ENCODE data around the gene CCDC137. TPM values are rescaled to one million over a fixed set of nuclear protein-coding genes. Genes with fewer than 3 reads are reported as not detected.

CCDC137 gene
- total RNA-seq, 2 donors from 2014 or later = 7.3 to 10.8 TPM

DNA sequence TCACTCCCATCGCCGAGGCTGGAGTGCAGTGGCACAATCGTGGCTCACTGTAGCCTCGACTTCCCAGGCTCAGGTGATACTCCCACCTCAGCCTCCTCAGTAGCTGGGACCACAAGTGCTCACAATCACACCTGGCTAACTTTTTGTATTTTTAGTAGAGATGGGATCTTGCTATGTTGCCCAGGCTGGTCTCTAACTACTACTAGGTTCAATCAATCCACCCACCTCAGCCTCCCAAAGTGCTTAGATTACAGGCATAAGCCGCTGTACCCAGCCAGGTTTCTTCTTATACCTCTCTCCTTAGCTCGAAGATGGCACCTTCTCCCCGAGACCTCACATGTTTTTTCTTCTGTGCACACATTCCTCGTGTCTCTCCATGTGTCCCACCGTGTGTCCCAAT lies 26.5 kb upstream of the CCDC137 start:
- ATAC-seq (ENCODE audit: insufficient number of reproducible peaks, low FRiP score, low read depth) (no peak), DNase-seq (ENCODE audit: low spot score) (no peak)
- TF ChIP-seq, protein P1, sequence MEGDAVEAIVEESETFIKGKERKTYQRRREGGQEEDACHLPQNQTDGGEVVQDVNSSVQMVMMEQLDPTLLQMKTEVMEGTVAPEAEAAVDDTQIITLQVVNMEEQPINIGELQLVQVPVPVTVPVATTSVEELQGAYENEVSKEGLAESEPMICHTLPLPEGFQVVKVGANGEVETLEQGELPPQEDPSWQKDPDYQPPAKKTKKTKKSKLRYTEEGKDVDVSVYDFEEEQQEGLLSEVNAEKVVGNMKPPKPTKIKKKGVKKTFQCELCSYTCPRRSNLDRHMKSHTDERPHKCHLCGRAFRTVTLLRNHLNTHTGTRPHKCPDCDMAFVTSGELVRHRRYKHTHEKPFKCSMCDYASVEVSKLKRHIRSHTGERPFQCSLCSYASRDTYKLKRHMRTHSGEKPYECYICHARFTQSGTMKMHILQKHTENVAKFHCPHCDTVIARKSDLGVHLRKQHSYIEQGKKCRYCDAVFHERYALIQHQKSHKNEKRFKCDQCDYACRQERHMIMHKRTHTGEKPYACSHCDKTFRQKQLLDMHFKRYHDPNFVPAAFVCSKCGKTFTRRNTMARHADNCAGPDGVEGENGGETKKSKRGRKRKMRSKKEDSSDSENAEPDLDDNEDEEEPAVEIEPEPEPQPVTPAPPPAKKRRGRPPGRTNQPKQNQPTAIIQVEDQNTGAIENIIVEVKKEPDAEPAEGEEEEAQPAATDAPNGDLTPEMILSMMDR (IDR thresholded peaks at IDR 0.05) = no peak
- Histone ChIP-seq H3K36me3 (no peaks in the 10 kb centered on the region), H3K27ac (no peak overlapping the region), H3K4me1 (ENCODE audit: control insufficient read depth in 1 of 2, low read depth in 2 of 2) (peaks cover 11 to 17% of the 10 kb centered on the region in 2 donors), H3K27me3 (replicated peaks; ENCODE audit: insufficient read depth) (no peaks in the 10 kb centered on the region), H3K4me3 (no peak overlapping the region), H3K9me3 (no peaks in the 10 kb centered on the region)

DNA sequence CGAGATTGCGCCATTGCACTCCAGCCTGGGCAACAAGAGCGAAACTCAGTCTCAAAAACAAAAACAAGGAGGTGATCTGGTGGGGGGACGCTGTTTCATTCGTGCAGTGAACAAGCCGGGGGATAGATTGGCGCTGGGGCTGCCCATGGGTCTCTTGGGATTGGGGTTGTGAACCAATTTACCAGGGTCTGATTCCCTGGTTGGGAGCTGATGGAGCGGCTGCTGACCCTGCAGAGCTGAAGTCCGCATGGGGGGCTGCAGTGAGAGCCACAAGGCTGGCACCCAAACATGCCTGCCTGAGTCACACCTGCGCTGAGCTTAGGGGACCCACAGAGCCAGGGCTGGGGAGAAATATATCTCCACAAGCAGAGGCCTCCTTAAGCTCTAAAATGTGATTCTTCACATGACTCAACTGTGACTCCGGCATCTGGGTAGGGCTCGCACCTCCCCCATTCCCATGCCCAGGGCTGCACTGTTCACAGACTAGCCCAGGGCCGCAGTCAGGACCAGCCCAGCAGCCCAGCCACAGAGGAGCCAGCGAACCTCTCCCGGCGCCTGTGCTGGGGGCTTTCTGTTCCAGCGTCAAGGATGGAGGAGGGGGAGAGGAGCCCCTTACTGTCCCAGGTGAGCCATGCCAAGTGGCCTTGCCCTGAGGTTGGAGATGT lies 24.6 kb upstream of the CCDC137 start:
- Histone ChIP-seq H3K27ac (no peak overlapping the region), H3K4me1 (ENCODE audit: control insufficient read depth in 1 of 2, low read depth in 2 of 2) (peaks cover 0 to 4% of the 10 kb centered on the region in 2 donors), H3K4me3 (no peak overlapping the region), H3K9me3 (no peaks in the 10 kb centered on the region), H3K36me3 (no peaks in the 10 kb centered on the region), H3K27me3 (replicated peaks; ENCODE audit: insufficient read depth) (no peaks in the 10 kb centered on the region)
- TF ChIP-seq, protein P1 (IDR thresholded peaks at IDR 0.05) = no peak
- ATAC-seq (ENCODE audit: insufficient number of reproducible peaks, low FRiP score, low read depth) = no peak
- DNase-seq (ENCODE audit: low spot score) = no peak

DNA sequence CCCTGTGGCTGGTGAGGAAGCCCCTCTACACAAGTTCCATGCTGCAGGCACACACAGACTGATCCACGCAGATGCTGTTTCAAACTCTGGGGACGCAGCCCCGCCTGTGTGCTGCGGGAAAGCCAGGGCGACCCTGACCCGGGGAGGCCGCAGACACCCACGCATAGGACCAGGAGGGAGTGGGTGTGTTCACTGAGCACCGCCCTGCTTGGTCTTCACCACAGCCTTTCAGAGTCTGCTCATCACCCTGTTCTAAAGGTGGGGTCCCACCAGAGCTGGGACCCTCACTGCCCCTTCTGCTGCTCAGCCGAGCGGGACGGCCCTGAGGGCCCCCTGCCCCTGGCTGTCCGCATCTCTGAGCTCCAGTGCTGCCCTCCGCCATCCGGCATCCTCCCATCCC lies 22.0 kb upstream of the CCDC137 start:
- Histone ChIP-seq H3K27ac (no peak overlapping the region), H3K4me3 (no peak overlapping the region), H3K36me3 (no peaks in the 10 kb centered on the region), H3K27me3 (replicated peaks; ENCODE audit: insufficient read depth) (peaks cover 3% of the 10 kb centered on the region), H3K4me1 (ENCODE audit: control insufficient read depth in 1 of 2, low read depth in 2 of 2) (no peaks in the 10 kb centered on the region), H3K9me3 (no peaks in the 10 kb centered on the region)
- ATAC-seq (ENCODE audit: insufficient number of reproducible peaks, low FRiP score, low read depth) (no peak), DNase-seq (ENCODE audit: low spot score) (no peak)
- TF ChIP-seq, protein P1 (IDR thresholded peaks at IDR 0.05) = no peak

DNA sequence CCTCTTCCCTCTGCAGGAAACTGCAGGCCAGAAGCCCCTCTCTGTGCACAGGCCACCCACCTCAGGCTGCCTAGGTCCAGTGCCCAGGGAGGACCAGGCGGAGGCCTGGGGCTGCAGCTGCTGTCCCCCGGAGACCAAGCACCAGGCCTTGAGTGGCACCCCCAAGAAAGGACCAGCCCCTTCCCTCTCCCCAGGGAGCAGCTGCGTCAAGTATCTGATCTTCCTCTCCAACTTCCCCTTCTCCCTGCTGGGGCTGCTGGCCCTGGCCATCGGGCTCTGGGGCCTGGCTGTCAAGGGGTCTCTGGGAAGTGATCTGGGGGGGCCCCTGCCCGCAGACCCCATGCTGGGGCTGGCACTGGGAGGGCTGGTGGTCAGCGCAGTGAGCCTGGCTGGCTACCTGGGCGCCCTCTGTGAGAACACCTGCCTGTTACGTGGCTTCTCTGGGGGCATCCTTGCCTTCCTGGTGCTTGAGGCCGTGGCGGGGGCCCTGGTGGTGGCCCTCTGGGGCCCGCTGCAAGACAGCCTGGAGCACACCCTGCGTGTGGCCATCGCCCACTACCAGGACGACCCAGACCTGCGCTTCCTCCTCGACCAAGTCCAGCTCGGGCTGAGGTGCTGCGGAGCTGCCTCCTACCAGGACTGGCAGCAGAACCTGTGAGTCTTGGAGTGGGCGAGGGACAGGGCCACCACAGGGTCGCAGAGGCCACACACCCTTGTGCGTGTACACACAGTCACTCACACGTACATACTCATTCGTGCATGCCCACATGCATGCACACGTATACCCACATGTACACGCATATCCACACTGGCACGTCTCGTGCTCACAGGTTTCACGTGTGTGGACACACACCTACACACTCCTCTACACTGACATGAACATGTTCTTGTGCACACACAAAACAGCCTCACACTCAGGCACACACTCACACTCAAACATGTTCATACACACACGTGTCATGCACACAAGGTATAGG lies 21.3 kb upstream of the CCDC137 start:
- TF ChIP-seq, protein P1 (IDR thresholded peaks at IDR 0.05) = no peak
- Histone ChIP-seq H3K36me3 (no peaks in the 10 kb centered on the region), H3K27me3 (replicated peaks; ENCODE audit: insufficient read depth) (peaks cover 3% of the 10 kb centered on the region), H3K4me3 (no peak overlapping the region), H3K4me1 (ENCODE audit: control insufficient read depth in 1 of 2, low read depth in 2 of 2) (no peaks in the 10 kb centered on the region), H3K27ac (no peak overlapping the region), H3K9me3 (no peaks in the 10 kb centered on the region)
- ATAC-seq (ENCODE audit: insufficient number of reproducible peaks, low FRiP score, low read depth) (no peak), DNase-seq (ENCODE audit: low spot score) (no peak)

DNA sequence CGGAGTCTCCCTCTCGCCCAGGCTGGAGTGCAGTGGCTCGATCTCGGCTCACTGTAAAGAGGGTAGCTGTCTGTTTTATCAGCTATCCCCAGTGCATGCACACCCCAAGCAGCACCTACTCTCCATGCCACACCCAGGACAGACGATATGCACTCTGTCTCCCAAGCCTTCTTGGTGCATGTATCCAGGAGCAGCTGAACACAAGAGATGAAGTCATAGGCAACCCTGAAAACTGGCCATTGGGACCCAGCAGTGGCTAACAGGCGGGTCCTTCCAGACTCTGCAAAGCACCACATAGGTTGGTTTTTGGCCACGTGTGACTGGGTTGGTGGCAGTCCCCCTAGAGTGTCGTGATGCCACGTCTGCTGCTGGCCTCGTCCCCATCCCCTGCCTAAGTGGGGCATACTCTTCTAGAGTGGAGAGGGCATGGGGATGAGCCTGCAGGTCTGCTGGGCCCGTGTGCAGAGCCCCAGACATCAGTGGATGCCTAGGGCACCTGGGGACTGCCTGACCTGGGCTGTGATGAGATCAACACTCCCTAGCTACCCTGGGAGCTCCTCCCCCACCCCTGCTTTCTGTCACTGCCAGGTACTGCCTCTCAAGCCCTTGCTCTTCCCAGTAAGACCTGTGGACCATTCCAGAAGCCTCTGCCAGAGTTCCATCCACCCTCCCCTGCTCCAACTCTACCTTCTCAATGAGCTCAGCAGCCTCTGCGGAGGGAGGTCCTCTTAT lies 19.5 kb upstream of the CCDC137 start:
- Histone ChIP-seq H3K9me3 (no peaks in the 10 kb centered on the region), H3K4me1 (ENCODE audit: control insufficient read depth in 1 of 2, low read depth in 2 of 2) (no peaks in the 10 kb centered on the region), H3K36me3 (no peaks in the 10 kb centered on the region), H3K27me3 (replicated peaks; ENCODE audit: insufficient read depth) (peaks cover 3% of the 10 kb centered on the region), H3K27ac (no peak overlapping the region), H3K4me3 (no peak overlapping the region)
- TF ChIP-seq, protein P1 (IDR thresholded peaks at IDR 0.05) = no peak
- ATAC-seq (ENCODE audit: insufficient number of reproducible peaks, low FRiP score, low read depth) (no peak), DNase-seq (ENCODE audit: low spot score) (no peak)

All from thoracic aorta (tissue), 2 donors.